Keratinocyte (primary cell): Measurements from ENCODE around the gene TRAPPC2L. TPM values are rescaled to one million over a fixed set of nuclear protein-coding genes. Genes with fewer than 3 reads are reported as not detected.
A peak's percentile ranks its signal among the peaks of the same experiment; 100 is the strongest.

Experiments
- DNase-seq: peaks from one replicate; pipeline ENCODE4 v3.0.0-alpha.2; 2011; ENCODE audit warnings: low read depth, missing footprints, low spot score
- FAIRE-seq: peaks from 2 replicates; lab custom pipeline; 2011; peaks lifted over from hg19 to GRCh38; lab: Jason Lieb, UNC
- H2AFZ ChIP-seq: 2 replicates; pipeline ENCODE4 v1.6.0; 2012; ENCODE audit warnings: low read length, control low read depth, inconsistent platforms; ENCODE audit not compliant: control insufficient read depth
- H3K27ac ChIP-seq: 2 replicates; pipeline ENCODE4 v1.5.1; 2011; ENCODE audit warnings: low read length; ENCODE audit not compliant: control insufficient read depth, insufficient read depth
- H3K27me3 ChIP-seq: 3 replicates; pipeline ENCODE4 v1.6.0; 2011; ENCODE audit warnings: low read length; ENCODE audit not compliant: control insufficient read depth, insufficient read depth; ENCODE audit errors: extremely low read depth
- H3K36me3 ChIP-seq, 2 experiments: 2 replicates in 1 of 2; 3 replicates in 1 of 2; pipeline ENCODE4 v1.5.1; 2011; ENCODE audit warnings: low read length in 2 of 2, mild to moderate bottlenecking in 1 of 2; ENCODE audit not compliant: control insufficient read depth in 2 of 2, insufficient read depth in 2 of 2; ENCODE audit errors: extremely low read depth in 1 of 2
- H3K4me1 ChIP-seq: 3 replicates; pipeline ENCODE4 v1.5.1; 2011; ENCODE audit warnings: low read length; ENCODE audit not compliant: control insufficient read depth, insufficient read depth; ENCODE audit errors: extremely low read depth
- H3K4me2 ChIP-seq: 3 replicates; pipeline ENCODE4 v1.6.0; 2011; ENCODE audit warnings: low read depth, low read length; ENCODE audit not compliant: control insufficient read depth, insufficient read depth; ENCODE audit errors: extremely low read depth
- H3K4me3 ChIP-seq, 3 experiments: fragments of 200-600 bp in 1 of 3; sonication (generic) in 1 of 3; 2 replicates in 2 of 3; 3 replicates in 1 of 3; pipeline ENCODE4 v1.5.1; 2011 to 2016; ENCODE audit warnings: low read length in 3 of 3, mild to moderate bottlenecking in 3 of 3, control low read depth in 2 of 3, inconsistent platforms in 1 of 3, low read depth in 1 of 3, mixed read lengths in 1 of 3, mixed run types in 1 of 3, moderate library complexity in 1 of 3; ENCODE audit not compliant: control insufficient read depth in 2 of 3, insufficient read depth in 2 of 3; ENCODE audit errors: extremely low read depth in 1 of 3
- H3K79me2 ChIP-seq: 2 replicates; pipeline ENCODE4 v1.6.0; 2012; ENCODE audit warnings: low read length; ENCODE audit not compliant: control insufficient read depth, insufficient read depth
- H3K9ac ChIP-seq: 3 replicates; pipeline ENCODE4 v1.6.0; 2011; ENCODE audit warnings: low read length; ENCODE audit not compliant: control insufficient read depth, insufficient read depth; ENCODE audit errors: extremely low read depth
- H3K9me1 ChIP-seq: 3 replicates; pipeline ENCODE4 v1.6.0; 2011; ENCODE audit warnings: low read length; ENCODE audit not compliant: control insufficient read depth, insufficient read depth; ENCODE audit errors: extremely low read depth
- H3K9me3 ChIP-seq: 2 replicates; pipeline ENCODE4 v1.5.1; 2012; ENCODE audit warnings: low read depth, low read length; ENCODE audit not compliant: control insufficient read depth
- H4K20me1 ChIP-seq: 3 replicates; pipeline ENCODE4 v1.6.0; 2011; ENCODE audit warnings: low read length; ENCODE audit not compliant: control insufficient read depth, insufficient read depth; ENCODE audit errors: extremely low read depth
- EZH2 ChIP-seq: IDR thresholded peaks from one replicate; pipeline ENCODE4 v1.6.1; 2012; ENCODE audit warnings: inconsistent platforms, mild to moderate bottlenecking, low read length, moderate library complexity
- dilution Hi-C: fragments of 300-500 bp; cut with MboI; formaldehyde crosslinking; loops from one replicate; pipeline ENCODE4 v1.7.0; 2020; ENCODE audit warnings: low sequenced_read_pairs; ENCODE audit not compliant: extremely low pct_ligation_motif_present
- polyA plus RNA-seq, 5 experiments: library from polyadenylated mRNA; depleted of rRNA in 3 of 5; stranded (reverse) in 3 of 5; stranded (forward) in 1 of 5; unstranded in 1 of 5; fragments of >200 nt; gene quantifications; 1 replicate in 1 of 5; 2 replicates in 3 of 5; 3 replicates in 1 of 5; pipeline versions ENCODE4 v1.2.1 to v1.2.3, GENCODE V29; 2011 to 2012; ENCODE audit warnings: missing spikeins in 2 of 5, low read depth in 1 of 5, low replicate concordance in 1 of 5
- TF ChIP-seq, protein P1 (sequence below), 3 experiments: IDR thresholded peaks in 1 of 3; conservative IDR thresholded peaks in 1 of 3; optimal IDR thresholded peaks in 1 of 3; 2 replicates in 2 of 3; 3 replicates in 1 of 3; pipeline versions ENCODE3 to v1.5.1; 2011; ENCODE audit warnings: low read length in 3 of 3, mild to moderate bottlenecking in 3 of 3, moderate library complexity in 2 of 3, control low read depth in 1 of 3, inconsistent platforms in 1 of 3; ENCODE audit not compliant: insufficient read depth in 2 of 3; ENCODE audit errors: extremely low read depth in 1 of 3

TRAPPC2L gene
- polyA plus RNA-seq, 1 donor (not counting 4 experiments of a cell fraction or from before 2014, with no cell fraction given) = 139 TPM

GRCh38 chr16:88881675-88882357 lies 24.9 kb downstream of the TRAPPC2L start:
- TF ChIP-seq EZH2 = no peak
- TF ChIP-seq, protein P1, sequence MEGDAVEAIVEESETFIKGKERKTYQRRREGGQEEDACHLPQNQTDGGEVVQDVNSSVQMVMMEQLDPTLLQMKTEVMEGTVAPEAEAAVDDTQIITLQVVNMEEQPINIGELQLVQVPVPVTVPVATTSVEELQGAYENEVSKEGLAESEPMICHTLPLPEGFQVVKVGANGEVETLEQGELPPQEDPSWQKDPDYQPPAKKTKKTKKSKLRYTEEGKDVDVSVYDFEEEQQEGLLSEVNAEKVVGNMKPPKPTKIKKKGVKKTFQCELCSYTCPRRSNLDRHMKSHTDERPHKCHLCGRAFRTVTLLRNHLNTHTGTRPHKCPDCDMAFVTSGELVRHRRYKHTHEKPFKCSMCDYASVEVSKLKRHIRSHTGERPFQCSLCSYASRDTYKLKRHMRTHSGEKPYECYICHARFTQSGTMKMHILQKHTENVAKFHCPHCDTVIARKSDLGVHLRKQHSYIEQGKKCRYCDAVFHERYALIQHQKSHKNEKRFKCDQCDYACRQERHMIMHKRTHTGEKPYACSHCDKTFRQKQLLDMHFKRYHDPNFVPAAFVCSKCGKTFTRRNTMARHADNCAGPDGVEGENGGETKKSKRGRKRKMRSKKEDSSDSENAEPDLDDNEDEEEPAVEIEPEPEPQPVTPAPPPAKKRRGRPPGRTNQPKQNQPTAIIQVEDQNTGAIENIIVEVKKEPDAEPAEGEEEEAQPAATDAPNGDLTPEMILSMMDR (optimal IDR thresholded peaks at IDR 0.05 in 1 of 3, IDR thresholded peaks at IDR 0.05 in 1 of 3, conservative IDR thresholded peaks at IDR 0.05 in 1 of 3; ENCODE audit: extremely low read depth in 1 of 3, insufficient read depth in 2 of 3, low read length in 3 of 3) = no peak
- Histone ChIP-seq H3K4me3 (peak overlapping the region in 1 of 3 experiments; percentile 13), H3K9ac (no peak overlapping the region), H3K9me3 (no peaks in the 10 kb centered on the region), H2AFZ (no peak overlapping the region), H4K20me1 (no peaks in the 10 kb centered on the region), H3K79me2 (no peaks in the 10 kb centered on the region), H3K36me3 (no peaks in the 10 kb centered on the region), H3K9me1 (no peaks in the 10 kb centered on the region), H3K27ac (no peak overlapping the region), H3K4me1 (peaks cover 30% of the 10 kb centered on the region), H3K27me3 (peaks cover 44% of the 10 kb centered on the region), H3K4me2 (peak overlapping the region; percentile 69)
- no peak for DNase-seq
- no peak for FAIRE-seq
- dilution Hi-C loops = no loop called here

DNA sequence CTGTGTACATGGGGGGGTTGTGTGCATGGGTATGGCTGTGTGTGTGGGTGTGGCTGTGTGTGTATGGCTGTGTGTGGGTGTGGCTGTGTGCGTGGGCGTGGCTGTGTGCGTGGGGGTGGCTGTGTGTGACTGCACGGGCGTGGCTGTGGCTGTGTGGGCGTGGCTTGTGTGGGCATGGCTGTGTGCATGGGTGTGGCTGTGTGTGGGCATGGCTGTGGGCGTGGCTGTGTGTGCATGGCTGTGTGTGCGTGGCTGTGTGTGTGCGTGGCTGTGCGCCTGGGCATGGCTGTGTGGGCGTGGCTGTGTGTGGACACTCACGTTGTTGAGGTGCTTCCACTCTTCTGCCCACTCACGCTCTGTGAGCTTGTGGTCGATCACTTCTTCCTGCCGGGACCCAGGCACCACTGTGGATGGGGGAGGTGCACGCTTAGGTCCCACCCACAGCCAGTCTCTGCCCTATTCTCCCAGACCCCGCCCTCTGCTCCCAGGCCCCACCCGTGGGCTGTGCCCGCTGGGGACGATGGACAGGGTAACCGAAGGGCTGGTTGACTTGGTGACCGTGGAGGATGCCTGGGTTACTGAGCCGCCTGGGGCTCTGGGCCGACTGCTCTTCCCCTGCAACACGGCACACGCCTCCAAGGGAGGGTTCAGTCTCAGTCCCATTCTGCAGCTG lies 25.6 kb downstream of the TRAPPC2L start:
- Histone ChIP-seq H3K27ac (no peak overlapping the region), H3K36me3 (no peaks in the 10 kb centered on the region), H3K9me3 (no peaks in the 10 kb centered on the region), H3K9me1 (no peaks in the 10 kb centered on the region), H3K4me3 (peak overlapping the region in 1 of 3 experiments; percentile 1), H4K20me1 (no peaks in the 10 kb centered on the region), H3K27me3 (peaks cover 44% of the 10 kb centered on the region), H2AFZ (no peak overlapping the region), H3K4me2 (no peak overlapping the region), H3K4me1 (peaks cover 30% of the 10 kb centered on the region), H3K9ac (no peak overlapping the region), H3K79me2 (no peaks in the 10 kb centered on the region)
- FAIRE-seq (no peak), DNase-seq (peak; percentile 19)
- TF ChIP-seq EZH2 = no peak
- TF ChIP-seq, protein P1 (optimal IDR thresholded peaks at IDR 0.05 in 1 of 3, IDR thresholded peaks at IDR 0.05 in 1 of 3, conservative IDR thresholded peaks at IDR 0.05 in 1 of 3; ENCODE audit: extremely low read depth in 1 of 3, insufficient read depth in 2 of 3, low read length in 3 of 3) = no peak
- dilution Hi-C loops = no loop called here
